GM18511 (cell line): ENCODE data around the gene ACMSD.
"Not testable (repeated sequence)": the region's sequence is repeated elsewhere in the genome, so short reads cannot be mapped to it uniquely, and the experiment has no call there.

Experiments used
- ATAC-seq: cut with Tn5 transposase; IDR thresholded peaks from one replicate; pipeline ENCODE4 v1.9.1; 2021; ENCODE audit warnings: mild to moderate bottlenecking, moderate library complexity; ENCODE audit not compliant: unreplicated experiment

The ACMSD gene

GRCh38 chr2:134838143-134838620 lies at the start of gene ACMSD:
Gene ACMSD (plus strand): TSS chr2:134838616. CDS start chr2:134838683, 67 bp downstream.
- no peak for ATAC-seq

GRCh38 chr2:134790487-134790886 lies 47.9 kb upstream of the ACMSD start:
- no peak for ATAC-seq

- no peak for ATAC-seq
These were observed 46.8 kb upstream of the ACMSD start for GRCh38 chr2:134791616-134792015.

GRCh38 chr2:134792186-134792585 lies 46.2 kb upstream of the ACMSD start:
- no peak for ATAC-seq

- no peak for ATAC-seq
These were observed 42.7 kb upstream of the ACMSD start for GRCh38 chr2:134795765-134796164.

GRCh38 chr2:134796373-134796772 lies 42.0 kb upstream of the ACMSD start:
- ATAC-seq = no peak

- ATAC-seq = no peak
These were observed 38.5 kb upstream of the ACMSD start for GRCh38 chr2:134799936-134800335.

GRCh38 chr2:134800341-134800740 lies 38.1 kb upstream of the ACMSD start:
- ATAC-seq = no peak

- ATAC-seq = not testable (repeated sequence)
These were observed 34.6 kb upstream of the ACMSD start for GRCh38 chr2:134803609-134804405.

- ATAC-seq = no peak
These were observed 22.7 kb upstream of the ACMSD start for GRCh38 chr2:134815741-134816140.

- ATAC-seq = no peak
These were observed 20.1 kb upstream of the ACMSD start for GRCh38 chr2:134818321-134818720.

GRCh38 chr2:134819334-134819733 lies 19.1 kb upstream of the ACMSD start:
- ATAC-seq = no peak

GRCh38 chr2:134823431-134823830 lies 15.0 kb upstream of the ACMSD start:
- no peak for ATAC-seq

- no peak for ATAC-seq
These were observed 14.6 kb upstream of the ACMSD start for GRCh38 chr2:134823832-134824231.

GRCh38 chr2:134825716-134826115 lies 12.7 kb upstream of the ACMSD start:
- ATAC-seq = not testable (repeated sequence)

GRCh38 chr2:134835471-134835870 lies 2.9 kb upstream of the ACMSD start:
- no peak for ATAC-seq

GRCh38 chr2:134836986-134837385 lies 1.4 kb upstream of the ACMSD start:
- no peak for ATAC-seq

- ATAC-seq = no peak
These were observed 1.2 kb downstream of the ACMSD start for GRCh38 chr2:134839649-134840048.

- no peak for ATAC-seq
These were observed 4.6 kb downstream of the ACMSD start for GRCh38 chr2:134842930-134843490.

- ATAC-seq = no peak
These were observed 5.6 kb downstream of the ACMSD start for GRCh38 chr2:134843968-134844367.

GRCh38 chr2:134845028-134845427 lies 6.6 kb downstream of the ACMSD start:
- no peak for ATAC-seq

- ATAC-seq = no peak
These were observed 7.3 kb downstream of the ACMSD start for GRCh38 chr2:134845719-134846118.
